K562 (cell line): Measurements from ENCODE around the gene IGDCC3. TPM values are rescaled to one million over a fixed set of nuclear protein-coding genes. Genes with fewer than 3 reads are reported as not detected.

Experiments
- ATAC-seq: fragments of 200-7000 bp; cut with Tn5 transposase; 3 replicates; pipeline ENCODE4 v1.9.1; 2020; ENCODE audit warnings: moderate library complexity
- BruUV-seq: library from RNA; stranded (reverse); fragments of 400-500 nt; replicated peaks from 2 replicates; lab custom pipeline; 2021; lab: Mats Ljungman, UMichigan
- CTCF ChIA-PET: fragments of 300-600 bp; formaldehyde crosslinking; extraction: SDS; loops from one replicate; lab custom pipeline; 2021; ENCODE audit warnings: low intra/inter-chr PET ratio; lab: Yijun Ruan, JAX
- POLR2A ChIA-PET: fragments of 300-600, 350-650 bp; sonication (Branson Sonifier 250); formaldehyde crosslinking; extraction: SDS; loops from one replicate; lab custom pipeline; 2021; ENCODE audit warnings: antibody characterized with exemption, inconsistent platforms; lab: Yijun Ruan, JAX
- DNase-seq, 4 experiments: peaks; one replicate each; pipeline versions ENCODE4 v3.0.0 to v3.0.0-alpha.2; 2011 to 2018; ENCODE audit warnings: low spot score in 3 of 4, mixed read lengths in 3 of 4; ENCODE audit errors: extremely low read depth in 1 of 4
- FAIRE-seq: peaks from 2 replicates; lab custom pipeline; 2011; peaks lifted over from hg19 to GRCh38; lab: Jason Lieb, UNC
- H2AFZ ChIP-seq: 2 replicates; pipeline ENCODE4 v1.6.0; 2011; ENCODE audit warnings: low read depth, low read length, control low read depth, inconsistent platforms
- H3K27ac ChIP-seq: fragments of 200-600 bp; 3 replicates; pipeline ENCODE4 v1.8.0; 2011; ENCODE audit warnings: low read depth, mild to moderate bottlenecking, control low read depth, inconsistent platforms, low read length, moderate library complexity, mixed read lengths; ENCODE audit errors: extremely low read depth
- H3K27me3 ChIP-seq, 2 experiments: fragments of 300-600 bp in 1 of 2; 2 replicates in 1 of 2; 3 replicates in 1 of 2; pipeline versions ENCODE4 v1.6.0 to v1.8.0; 2011; ENCODE audit warnings: inconsistent platforms in 2 of 2, low read length in 2 of 2, mild to moderate bottlenecking in 1 of 2, mixed read lengths in 1 of 2, moderate library complexity in 1 of 2; ENCODE audit not compliant: control insufficient read depth in 2 of 2, insufficient read depth in 2 of 2
- H3K36me3 ChIP-seq: fragments of 300-600 bp; 3 replicates; pipeline ENCODE4 v1.8.0; 2011; ENCODE audit warnings: mild to moderate bottlenecking, low read length, inconsistent platforms; ENCODE audit not compliant: control insufficient read depth, insufficient read depth
- H3K4me1 ChIP-seq, 2 experiments: fragments of 200-600 bp in 1 of 2; replicated peaks in 1 of 2; 2 replicates in 1 of 2; 3 replicates in 1 of 2; pipeline versions ENCODE4 v1.5.1 to v1.8.0; 2011; ENCODE audit warnings: inconsistent platforms in 2 of 2, low read length in 2 of 2, mild to moderate bottlenecking in 1 of 2, mixed read lengths in 1 of 2, moderate library complexity in 1 of 2; ENCODE audit not compliant: control insufficient read depth in 2 of 2, insufficient read depth in 2 of 2
- H3K4me2 ChIP-seq: 2 replicates; pipeline ENCODE4 v1.6.1; 2011; ENCODE audit warnings: low read length, control low read depth, inconsistent platforms, mixed read lengths; ENCODE audit not compliant: insufficient read depth
- H3K4me3 ChIP-seq: fragments of 200-600 bp; sonication (generic), shearing (Covaris generic); 2 replicates; pipeline ENCODE4 v1.5.1; 2016; ENCODE audit warnings: control low read depth, inconsistent platforms
- H3K79me2 ChIP-seq: fragments of 200-600 bp; 3 replicates; pipeline ENCODE4 v1.8.0; 2011; ENCODE audit warnings: low read length, inconsistent platforms; ENCODE audit not compliant: control insufficient read depth, insufficient read depth
- H3K9ac ChIP-seq, 2 experiments: 2 replicates each; pipeline versions ENCODE4 v1.6.0 to v1.6.1; 2011; ENCODE audit warnings: low read depth in 2 of 2, low read length in 2 of 2, control low read depth in 1 of 2, inconsistent platforms in 1 of 2, mild to moderate bottlenecking in 1 of 2, mixed read lengths in 1 of 2; ENCODE audit not compliant: insufficient read depth in 1 of 2
- H3K9me1 ChIP-seq: one replicate; pipeline ENCODE4 v1.6.0; 2011; ENCODE audit warnings: inconsistent platforms, mild to moderate bottlenecking, low read length, moderate library complexity; ENCODE audit not compliant: control insufficient read depth, insufficient read depth
- H3K9me3 ChIP-seq: replicated peaks from 2 replicates; pipeline ENCODE4 v1.5.1; 2011; ENCODE audit warnings: low read depth, low read length, inconsistent platforms; ENCODE audit not compliant: control insufficient read depth, insufficient read depth
- H4K20me1 ChIP-seq: replicated peaks from 2 replicates; pipeline ENCODE4 v1.6.1; 2011; ENCODE audit warnings: low read length, inconsistent platforms, mixed read lengths; ENCODE audit not compliant: control insufficient read depth, insufficient read depth
- ATF1 ChIP-seq, 2 experiments: fragments of 450-650 bp in 1 of 2; IDR thresholded peaks; 2 replicates each; pipeline ENCODE4 v1.6.1; 2016; ENCODE audit warnings: missing compliant biosample characterization in 1 of 2, missing genetic modification characterization in 1 of 2
- HDAC2 ChIP-seq: fragments of 450-650 bp; IDR thresholded peaks from 2 replicates; pipeline ENCODE4 v1.6.1; 2016; ENCODE audit warnings: mild to moderate bottlenecking
- SP1 ChIP-seq: sonication (generic); formaldehyde crosslinking; IDR thresholded peaks from 2 replicates; pipeline ENCODE4 v1.8.1; 2022; ENCODE audit warnings: mild to moderate bottlenecking, missing genetic modification reagents
- THRAP3 ChIP-seq: fragments of 450-650 bp; IDR thresholded peaks from 2 replicates; pipeline ENCODE4 v1.6.1; 2016; ENCODE audit warnings: mild to moderate bottlenecking, inconsistent platforms, borderline replicate concordance
- ZNF274 ChIP-seq: IDR thresholded peaks from 2 replicates; pipeline ENCODE4 v1.6.1; 2011; ENCODE audit warnings: low read depth, mild to moderate bottlenecking, low read length, moderate library complexity, borderline replicate concordance
- WGBS: fragments of 100-300 bp; shearing (Covaris generic); methylation state at CpG from one replicate; pipeline ENCODE4 v1.1.6; 2016; ENCODE audit warnings: low coverage, mixed read lengths; ENCODE audit not compliant: insufficient coverage; ENCODE audit errors: missing lambda C conversion rate; 5-methylcytosine and 5-hydroxymethylcytosine counted together
- in situ Hi-C: fragments of 300-500 bp; cut with MboI; formaldehyde crosslinking; loops from 4 replicates; pipeline ENCODE4 v1.15.0; 2018; ENCODE audit warnings: inconsistent platforms, mixed read lengths
- intact Hi-C: fragments of 100-400 bp; cut with micrococcal nuclease; formaldehyde crosslinking; loops from 2 replicates; pipeline ENCODE4 v1.14.2; 2022
- polyA plus RNA-seq, 8 experiments: library from polyadenylated mRNA; depleted of rRNA in 4 of 8; stranded (reverse) in 5 of 8; unstranded in 3 of 8; fragments of >200 nt; fragmentation: Nextera tagmentation in 2 of 8; fragmentation: Illumina TruSeq in 1 of 8; extraction: Ambion mirVana in 2 of 8; extraction: Trizol in 1 of 8; gene quantifications; 2 replicates each; pipeline versions ENCODE4 v1.2.1 to v1.2.3, GENCODE V29; 2011 to 2014; ENCODE audit warnings: inconsistent platforms in 1 of 8, missing spikeins in 1 of 8
- total RNA-seq, 7 experiments: library from RNA; depleted of rRNA in 6 of 7; stranded (reverse); fragments of >200 nt in 6 of 7; fragmentation: Illumina TruSeq in 2 of 7; extraction: Trizol in 2 of 7; gene quantifications; 2 replicates each; pipeline versions ENCODE4 v1.2.1 to v1.2.3, GENCODE V29; 2011 to 2021; ENCODE audit warnings: low replicate concordance in 1 of 7
- TF ChIP-seq, protein P1 (sequence below): fragments of 450-650 bp; IDR thresholded peaks from 2 replicates; pipeline ENCODE4 v1.6.1; 2016; ENCODE audit warnings: mild to moderate bottlenecking, moderate library complexity
- TF ChIP-seq, protein P2 (sequence below): sonication (generic); formaldehyde crosslinking; IDR thresholded peaks from 2 replicates; pipeline ENCODE4 v1.8.0; 2022; ENCODE audit warnings: mild to moderate bottlenecking, missing genetic modification reagents

The IGDCC3 gene
- total and polyA plus RNA-seq, 9 of the 15 experiments (the other 6 are each of a cell fraction or from before 2014, with no cell fraction given) = not detected

DNA sequence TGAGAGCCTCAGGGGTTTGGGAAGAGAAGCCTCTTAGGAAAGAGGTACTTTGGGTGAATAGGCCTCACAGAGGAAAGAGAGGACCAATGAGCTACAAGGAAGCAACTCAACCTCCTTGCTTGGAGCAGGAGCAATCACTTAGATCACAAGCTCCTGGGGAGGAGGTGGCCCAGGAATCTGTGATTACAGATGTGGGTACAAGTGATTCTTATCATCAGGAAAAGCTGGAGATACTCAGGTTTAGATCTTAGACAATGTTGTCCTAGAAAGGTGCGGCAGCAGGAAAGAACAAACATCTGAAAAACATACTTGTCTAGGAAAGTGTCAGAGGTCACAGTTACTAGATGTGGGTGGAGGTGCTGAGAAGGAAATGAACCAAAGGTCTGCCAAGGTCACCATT lies 99.3 kb downstream of the IGDCC3 start:
- no peaks in the 10 kb centered on the region for H3K9me3 ChIP-seq
- peak in 1 of 4 experiments; percentile 10 for DNase-seq
- H2AFZ ChIP-seq = no peak overlapping the region
- no TSS peak for BruUV-seq
- H4K20me1 ChIP-seq = peaks cover 5% of the 10 kb centered on the region; the same call in 1 of the 2 replicates
- H3K4me2 ChIP-seq = no peak overlapping the region
- POLR2A ChIA-PET = interaction anchor here (1.6 to 2.8 kb wide), 3 partner anchors 8 to 26 kb away, joined by 7 to 11 read pairs (median 8); partner anchors contain the start of genes PARP16 and RNU5B-1
- WGBS = 14% methylated on average over 1 of the region's 1 CpG
- in situ Hi-C loops = no loop called here
- H3K9me1 ChIP-seq = no peaks in the 10 kb centered on the region
- no peak overlapping the region for H3K4me3 ChIP-seq
- intact Hi-C loops = no loop called here
- no peaks in the 10 kb centered on the region for H3K36me3 ChIP-seq
- H3K27me3 ChIP-seq = no peaks in the 10 kb centered on the region
- no peak for FAIRE-seq
- H3K27ac ChIP-seq = no peak overlapping the region
- H3K9ac ChIP-seq = no peak overlapping the region
- H3K79me2 ChIP-seq = no peaks in the 10 kb centered on the region
- no peak for ATAC-seq
- CTCF ChIA-PET = no interaction called here
- H3K4me1 ChIP-seq = peaks cover 4 to 11% of the 10 kb centered on the region in 2 experiments; a peak in 4 of 5 replicates
- TF ChIP-seq HDAC2 = no peak
- no peak for TF ChIP-seq THRAP3
- TF ChIP-seq SP1 (CRISPR knock-in tag) = no peak
- TF ChIP-seq ATF1 (CRISPR knock-in tag; IDR thresholded peaks at IDR 0.05) = no peak
- TF ChIP-seq ATF1 (tag; IDR thresholded peaks at IDR 0.05) = no peak
- no peak for TF ChIP-seq ZNF274
- TF ChIP-seq, protein P1, sequence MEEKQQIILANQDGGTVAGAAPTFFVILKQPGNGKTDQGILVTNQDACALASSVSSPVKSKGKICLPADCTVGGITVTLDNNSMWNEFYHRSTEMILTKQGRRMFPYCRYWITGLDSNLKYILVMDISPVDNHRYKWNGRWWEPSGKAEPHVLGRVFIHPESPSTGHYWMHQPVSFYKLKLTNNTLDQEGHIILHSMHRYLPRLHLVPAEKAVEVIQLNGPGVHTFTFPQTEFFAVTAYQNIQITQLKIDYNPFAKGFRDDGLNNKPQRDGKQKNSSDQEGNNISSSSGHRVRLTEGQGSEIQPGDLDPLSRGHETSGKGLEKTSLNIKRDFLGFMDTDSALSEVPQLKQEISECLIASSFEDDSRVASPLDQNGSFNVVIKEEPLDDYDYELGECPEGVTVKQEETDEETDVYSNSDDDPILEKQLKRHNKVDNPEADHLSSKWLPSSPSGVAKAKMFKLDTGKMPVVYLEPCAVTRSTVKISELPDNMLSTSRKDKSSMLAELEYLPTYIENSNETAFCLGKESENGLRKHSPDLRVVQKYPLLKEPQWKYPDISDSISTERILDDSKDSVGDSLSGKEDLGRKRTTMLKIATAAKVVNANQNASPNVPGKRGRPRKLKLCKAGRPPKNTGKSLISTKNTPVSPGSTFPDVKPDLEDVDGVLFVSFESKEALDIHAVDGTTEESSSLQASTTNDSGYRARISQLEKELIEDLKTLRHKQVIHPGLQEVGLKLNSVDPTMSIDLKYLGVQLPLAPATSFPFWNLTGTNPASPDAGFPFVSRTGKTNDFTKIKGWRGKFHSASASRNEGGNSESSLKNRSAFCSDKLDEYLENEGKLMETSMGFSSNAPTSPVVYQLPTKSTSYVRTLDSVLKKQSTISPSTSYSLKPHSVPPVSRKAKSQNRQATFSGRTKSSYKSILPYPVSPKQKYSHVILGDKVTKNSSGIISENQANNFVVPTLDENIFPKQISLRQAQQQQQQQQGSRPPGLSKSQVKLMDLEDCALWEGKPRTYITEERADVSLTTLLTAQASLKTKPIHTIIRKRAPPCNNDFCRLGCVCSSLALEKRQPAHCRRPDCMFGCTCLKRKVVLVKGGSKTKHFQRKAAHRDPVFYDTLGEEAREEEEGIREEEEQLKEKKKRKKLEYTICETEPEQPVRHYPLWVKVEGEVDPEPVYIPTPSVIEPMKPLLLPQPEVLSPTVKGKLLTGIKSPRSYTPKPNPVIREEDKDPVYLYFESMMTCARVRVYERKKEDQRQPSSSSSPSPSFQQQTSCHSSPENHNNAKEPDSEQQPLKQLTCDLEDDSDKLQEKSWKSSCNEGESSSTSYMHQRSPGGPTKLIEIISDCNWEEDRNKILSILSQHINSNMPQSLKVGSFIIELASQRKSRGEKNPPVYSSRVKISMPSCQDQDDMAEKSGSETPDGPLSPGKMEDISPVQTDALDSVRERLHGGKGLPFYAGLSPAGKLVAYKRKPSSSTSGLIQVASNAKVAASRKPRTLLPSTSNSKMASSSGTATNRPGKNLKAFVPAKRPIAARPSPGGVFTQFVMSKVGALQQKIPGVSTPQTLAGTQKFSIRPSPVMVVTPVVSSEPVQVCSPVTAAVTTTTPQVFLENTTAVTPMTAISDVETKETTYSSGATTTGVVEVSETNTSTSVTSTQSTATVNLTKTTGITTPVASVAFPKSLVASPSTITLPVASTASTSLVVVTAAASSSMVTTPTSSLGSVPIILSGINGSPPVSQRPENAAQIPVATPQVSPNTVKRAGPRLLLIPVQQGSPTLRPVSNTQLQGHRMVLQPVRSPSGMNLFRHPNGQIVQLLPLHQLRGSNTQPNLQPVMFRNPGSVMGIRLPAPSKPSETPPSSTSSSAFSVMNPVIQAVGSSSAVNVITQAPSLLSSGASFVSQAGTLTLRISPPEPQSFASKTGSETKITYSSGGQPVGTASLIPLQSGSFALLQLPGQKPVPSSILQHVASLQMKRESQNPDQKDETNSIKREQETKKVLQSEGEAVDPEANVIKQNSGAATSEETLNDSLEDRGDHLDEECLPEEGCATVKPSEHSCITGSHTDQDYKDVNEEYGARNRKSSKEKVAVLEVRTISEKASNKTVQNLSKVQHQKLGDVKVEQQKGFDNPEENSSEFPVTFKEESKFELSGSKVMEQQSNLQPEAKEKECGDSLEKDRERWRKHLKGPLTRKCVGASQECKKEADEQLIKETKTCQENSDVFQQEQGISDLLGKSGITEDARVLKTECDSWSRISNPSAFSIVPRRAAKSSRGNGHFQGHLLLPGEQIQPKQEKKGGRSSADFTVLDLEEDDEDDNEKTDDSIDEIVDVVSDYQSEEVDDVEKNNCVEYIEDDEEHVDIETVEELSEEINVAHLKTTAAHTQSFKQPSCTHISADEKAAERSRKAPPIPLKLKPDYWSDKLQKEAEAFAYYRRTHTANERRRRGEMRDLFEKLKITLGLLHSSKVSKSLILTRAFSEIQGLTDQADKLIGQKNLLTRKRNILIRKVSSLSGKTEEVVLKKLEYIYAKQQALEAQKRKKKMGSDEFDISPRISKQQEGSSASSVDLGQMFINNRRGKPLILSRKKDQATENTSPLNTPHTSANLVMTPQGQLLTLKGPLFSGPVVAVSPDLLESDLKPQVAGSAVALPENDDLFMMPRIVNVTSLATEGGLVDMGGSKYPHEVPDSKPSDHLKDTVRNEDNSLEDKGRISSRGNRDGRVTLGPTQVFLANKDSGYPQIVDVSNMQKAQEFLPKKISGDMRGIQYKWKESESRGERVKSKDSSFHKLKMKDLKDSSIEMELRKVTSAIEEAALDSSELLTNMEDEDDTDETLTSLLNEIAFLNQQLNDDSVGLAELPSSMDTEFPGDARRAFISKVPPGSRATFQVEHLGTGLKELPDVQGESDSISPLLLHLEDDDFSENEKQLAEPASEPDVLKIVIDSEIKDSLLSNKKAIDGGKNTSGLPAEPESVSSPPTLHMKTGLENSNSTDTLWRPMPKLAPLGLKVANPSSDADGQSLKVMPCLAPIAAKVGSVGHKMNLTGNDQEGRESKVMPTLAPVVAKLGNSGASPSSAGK = no peak
- TF ChIP-seq, protein P2, sequence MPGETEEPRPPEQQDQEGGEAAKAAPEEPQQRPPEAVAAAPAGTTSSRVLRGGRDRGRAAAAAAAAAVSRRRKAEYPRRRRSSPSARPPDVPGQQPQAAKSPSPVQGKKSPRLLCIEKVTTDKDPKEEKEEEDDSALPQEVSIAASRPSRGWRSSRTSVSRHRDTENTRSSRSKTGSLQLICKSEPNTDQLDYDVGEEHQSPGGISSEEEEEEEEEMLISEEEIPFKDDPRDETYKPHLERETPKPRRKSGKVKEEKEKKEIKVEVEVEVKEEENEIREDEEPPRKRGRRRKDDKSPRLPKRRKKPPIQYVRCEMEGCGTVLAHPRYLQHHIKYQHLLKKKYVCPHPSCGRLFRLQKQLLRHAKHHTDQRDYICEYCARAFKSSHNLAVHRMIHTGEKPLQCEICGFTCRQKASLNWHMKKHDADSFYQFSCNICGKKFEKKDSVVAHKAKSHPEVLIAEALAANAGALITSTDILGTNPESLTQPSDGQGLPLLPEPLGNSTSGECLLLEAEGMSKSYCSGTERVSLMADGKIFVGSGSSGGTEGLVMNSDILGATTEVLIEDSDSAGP (CRISPR knock-in tag) = no peak
